GM18507 (cell line): ENCODE data around the gene ZNF532.
"Not testable (repeated sequence)": the region's sequence is repeated elsewhere in the genome, so short reads cannot be mapped to it uniquely, and the experiment has no call there.

Source experiments
- DNase-seq: peaks from one replicate; pipeline ENCODE4 v3.0.0; 2011; ENCODE audit warnings: low read depth; ENCODE audit not compliant: insufficient read length; ENCODE audit errors: extremely low spot score
- FAIRE-seq: peaks from 2 replicates; lab custom pipeline; 2011; peaks lifted over from hg19 to GRCh38; lab: Jason Lieb, UNC

The ZNF532 gene

DNA sequence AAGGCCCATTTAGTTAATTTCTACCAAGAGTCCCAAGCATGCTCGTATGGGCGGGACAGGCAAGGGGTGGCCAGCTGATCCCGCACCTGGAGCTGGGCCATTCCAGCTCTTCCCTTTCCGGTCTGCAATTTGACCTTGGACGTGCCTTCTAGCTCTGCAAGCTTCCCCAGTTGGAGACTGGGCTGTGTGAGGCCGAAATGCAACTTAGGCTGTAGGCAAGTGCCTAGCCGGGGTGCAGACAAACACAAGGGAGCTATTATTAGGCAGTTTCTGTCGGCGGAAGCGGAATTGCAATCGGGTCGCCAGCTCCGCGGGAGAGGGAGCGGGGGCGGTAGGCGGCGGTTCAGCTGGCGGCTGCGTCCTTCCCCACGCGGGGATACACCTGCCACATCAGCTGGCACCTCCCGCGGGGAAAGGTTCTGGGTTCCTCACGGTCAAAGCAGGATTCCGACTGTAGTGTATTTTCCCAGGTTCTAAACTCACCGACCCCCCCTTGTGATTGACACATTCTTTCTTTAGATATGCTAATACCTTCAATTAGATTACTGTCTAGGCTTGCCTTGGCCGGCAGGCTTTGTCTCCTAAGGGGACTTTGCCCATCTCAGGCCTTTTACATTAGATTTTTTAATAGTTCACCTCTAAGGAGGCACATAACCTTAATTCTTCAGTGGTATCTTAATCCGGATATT lies 17.1 kb upstream of the ZNF532 start:
- no peak for DNase-seq
- FAIRE-seq: no peak

GRCh38 chr18:58848685-58849084 lies 16.0 kb upstream of the ZNF532 start:
- no peak for FAIRE-seq
- DNase-seq: no peak

DNA sequence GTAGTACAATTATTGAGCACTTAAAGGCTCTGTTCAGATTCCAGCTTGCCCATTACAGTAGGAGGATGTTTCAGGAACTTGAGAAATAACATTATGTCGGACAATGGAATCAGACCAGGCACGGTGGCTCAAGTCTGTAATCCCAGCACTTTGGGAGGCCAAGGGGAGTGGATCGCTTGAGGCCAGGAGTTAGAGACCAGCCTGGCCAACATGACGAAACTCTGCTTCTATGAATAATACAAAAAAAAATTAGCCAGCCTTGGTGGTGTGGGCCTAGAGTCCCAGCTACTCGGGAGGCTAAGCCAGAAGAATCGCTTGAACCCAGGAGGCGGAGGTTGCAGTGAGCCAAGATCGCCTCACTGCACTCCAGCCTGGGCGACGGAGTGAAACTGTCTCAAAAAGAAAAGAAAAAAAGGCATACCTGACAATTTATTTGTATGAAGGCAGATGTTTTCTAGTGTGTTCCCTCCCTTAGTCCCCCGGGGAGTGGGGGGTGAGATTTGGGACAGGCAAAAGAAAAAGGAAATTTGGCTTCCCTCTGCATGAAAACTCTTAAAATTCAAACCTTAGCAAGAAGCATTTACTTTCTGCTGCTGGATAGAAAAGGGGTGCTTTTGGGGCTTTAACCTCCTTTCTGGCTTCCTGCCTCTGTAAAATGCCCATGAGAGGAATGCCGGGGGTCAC lies 13.7 kb upstream of the ZNF532 start:
- FAIRE-seq (no peak), DNase-seq (no peak)

DNA sequence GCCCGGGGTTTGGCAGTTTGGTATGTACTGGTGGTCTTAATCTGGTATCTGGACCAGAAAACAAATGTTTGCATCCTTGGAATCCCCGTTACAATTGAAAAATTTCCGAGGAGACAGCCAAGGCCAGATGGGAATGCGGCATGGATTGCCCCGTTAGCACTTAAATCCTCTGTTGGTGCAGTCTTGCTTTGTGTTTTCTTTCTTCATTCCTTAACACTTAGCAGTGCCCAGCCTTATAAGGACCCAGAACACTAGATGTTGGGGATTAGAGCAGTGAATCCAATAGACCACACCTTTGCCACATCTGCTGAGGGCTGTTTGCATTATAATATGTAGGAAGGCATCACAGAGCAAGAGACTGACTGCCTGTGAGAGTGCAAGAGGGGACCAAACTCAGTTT lies 12.8 kb upstream of the ZNF532 start:
- FAIRE-seq (no peak), DNase-seq (no peak)

GRCh38 chr18:58852629-58853028 lies 12.0 kb upstream of the ZNF532 start:
- no peak for FAIRE-seq
- DNase-seq: no peak

DNA sequence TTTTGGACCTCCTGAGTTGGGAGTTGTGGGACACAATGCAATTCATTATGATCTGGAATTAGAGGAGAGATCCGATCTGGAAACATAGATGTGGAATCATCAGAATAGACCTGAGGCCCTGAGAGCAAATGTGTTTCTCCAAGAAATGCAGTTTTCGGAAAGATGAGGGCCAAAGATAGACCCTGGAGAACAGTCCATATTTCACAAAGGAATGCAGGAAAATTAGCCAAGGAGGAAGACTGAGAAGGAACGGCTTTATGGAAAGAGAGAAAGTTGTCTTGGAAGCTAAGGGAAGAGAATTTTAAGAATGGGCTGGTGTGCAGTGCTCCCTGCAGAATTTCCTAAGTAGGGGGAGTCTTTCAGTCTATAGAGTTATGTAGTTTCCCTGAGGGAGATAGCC lies 11.1 kb upstream of the ZNF532 start:
- DNase-seq (no peak), FAIRE-seq (no peak)

- DNase-seq, FAIRE-seq: not testable (repeated sequence)
Observed at GRCh38 chr18:58855521-58855920, 9.2 kb upstream of the ZNF532 start.

GRCh38 chr18:58856881-58857280 lies 7.8 kb upstream of the ZNF532 start:
- no peak for FAIRE-seq
- DNase-seq: no peak

DNA sequence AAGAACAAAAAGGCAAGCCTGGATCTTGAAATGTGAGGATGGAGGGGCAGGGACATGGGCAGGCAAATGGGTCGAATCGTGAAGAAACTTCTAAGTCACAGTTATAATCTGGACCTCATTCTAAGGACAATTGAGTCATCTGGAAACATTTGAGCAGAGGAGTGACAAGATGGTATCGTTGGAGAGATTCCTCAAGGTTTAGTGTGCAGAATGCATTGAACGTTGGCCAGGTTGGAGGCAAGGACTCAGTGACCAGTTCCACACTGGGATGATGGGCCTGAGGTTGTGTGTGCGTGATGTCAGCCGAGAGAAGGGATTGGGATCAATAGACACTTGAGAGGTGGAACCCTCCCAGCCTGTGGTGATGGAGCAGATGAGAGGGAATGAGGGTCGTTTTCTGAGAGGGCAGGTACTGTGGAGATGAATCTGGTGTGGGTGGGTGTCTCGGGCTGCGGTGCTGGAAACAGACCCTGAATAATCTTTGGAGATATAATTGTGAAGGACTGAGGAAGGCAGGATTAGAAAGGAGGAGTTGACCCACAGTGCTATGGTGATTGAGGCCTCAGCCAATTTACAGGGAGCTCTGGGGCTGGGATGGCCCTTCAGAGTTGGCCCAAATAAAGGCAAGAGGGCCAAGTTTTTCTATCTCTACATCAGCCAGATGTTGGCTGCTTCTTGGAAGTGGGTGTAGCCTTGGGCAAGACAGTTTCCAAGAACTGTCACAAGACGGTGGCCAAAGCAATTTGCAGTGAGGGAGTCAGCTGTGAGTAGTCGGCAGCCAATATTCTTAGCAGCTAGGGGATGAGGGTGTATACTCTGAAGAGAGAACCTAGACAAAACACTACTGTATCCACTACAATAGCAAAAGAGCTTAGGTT lies 5.8 kb upstream of the ZNF532 start:
- FAIRE-seq (no peak), DNase-seq (no peak)

GRCh38 chr18:58859907-58860306 lies 4.8 kb upstream of the ZNF532 start:
- no peak for FAIRE-seq
- DNase-seq: no peak

- FAIRE-seq (no peak), DNase-seq (no peak)
Observed at GRCh38 chr18:58860747-58861231, 3.9 kb upstream of the ZNF532 start.

DNA sequence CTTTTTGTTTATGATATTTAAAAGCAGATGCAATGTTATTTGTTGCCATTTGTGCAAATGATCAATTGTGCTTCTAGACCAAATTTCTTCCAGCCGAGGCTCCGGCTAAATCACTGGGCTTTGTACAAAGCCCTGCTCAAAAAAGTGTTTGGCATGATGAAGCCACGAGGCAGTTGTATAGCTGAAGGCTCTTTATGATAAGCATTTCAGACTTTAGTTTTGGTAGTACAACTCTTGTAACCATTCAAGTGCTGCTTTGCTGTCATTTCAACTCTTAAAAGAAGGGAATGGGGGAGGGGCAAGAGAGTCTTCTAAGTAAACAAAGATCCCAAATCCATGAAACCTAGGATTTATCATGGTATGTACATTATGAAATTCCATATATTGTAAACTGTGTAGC lies 3.3 kb upstream of the ZNF532 start:
- no peak for FAIRE-seq

DNA sequence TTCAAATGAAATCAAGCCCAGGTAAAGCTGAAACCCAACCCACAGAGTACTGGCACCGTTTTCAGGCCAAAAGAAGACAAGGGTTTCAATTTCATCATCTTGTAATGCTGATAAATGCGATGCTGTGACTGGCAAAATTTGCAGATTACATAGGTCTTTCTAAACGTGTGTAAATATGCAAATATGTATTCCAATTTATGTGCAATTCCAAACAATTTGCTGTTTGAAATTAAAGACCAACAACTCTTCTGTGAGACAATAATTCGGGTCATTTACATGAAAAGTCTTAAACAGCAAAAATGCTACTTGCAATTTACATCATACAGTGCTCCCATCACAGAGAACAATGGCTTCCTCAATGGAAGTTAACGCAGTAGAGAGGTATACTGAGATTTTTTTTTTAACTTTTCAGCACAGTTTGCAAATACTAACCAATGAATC lies 2.8 kb upstream of the ZNF532 start:
- FAIRE-seq (no peak), DNase-seq (no peak)

More for the DNA sequence above, 3.3 kb upstream of the ZNF532 start:
- DNase-seq: no peak

- no peak for DNase-seq
- no peak for FAIRE-seq
Observed at GRCh38 chr18:58862356-58862755, 2.3 kb upstream of the ZNF532 start.

DNA sequence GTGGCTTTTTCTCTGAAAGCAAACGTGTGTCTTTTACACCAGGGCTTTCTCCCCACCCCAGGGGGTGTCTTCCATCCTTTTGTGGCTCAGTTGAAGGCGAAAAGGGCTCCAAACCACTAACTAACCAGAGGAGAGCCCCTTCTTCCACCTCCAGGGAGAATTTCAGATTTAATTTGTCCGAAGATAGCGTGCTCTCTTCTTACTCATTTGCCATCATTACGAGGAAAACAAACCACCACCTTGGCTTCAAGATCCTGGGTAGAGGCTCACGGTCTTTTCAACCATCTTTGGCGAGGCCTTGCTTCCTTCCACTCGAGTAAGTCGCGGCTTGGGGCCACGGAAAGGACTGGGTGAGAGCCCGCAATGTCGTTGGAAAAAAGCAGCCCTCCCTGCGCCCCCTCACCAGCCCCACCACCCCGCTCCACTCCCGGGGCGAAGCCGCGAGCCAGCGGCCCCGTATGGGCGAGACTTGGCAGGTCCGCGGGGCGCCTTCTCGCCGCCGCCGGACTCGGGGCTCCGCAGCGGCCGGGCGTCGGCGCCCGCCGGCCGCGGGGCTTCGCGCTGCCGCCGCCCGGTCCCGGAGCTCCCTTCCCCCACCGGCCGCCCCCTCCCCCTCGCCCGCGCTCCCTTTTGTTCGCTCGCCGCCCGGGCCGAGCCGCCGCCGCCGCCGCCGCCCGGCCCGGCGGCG lies 1.7 kb upstream of the ZNF532 start:
- DNase-seq: no peak
- FAIRE-seq: no peak

- DNase-seq (no peak), FAIRE-seq (no peak)
Observed at GRCh38 chr18:58863539-58864145, 1.0 kb upstream of the ZNF532 start.

DNA sequence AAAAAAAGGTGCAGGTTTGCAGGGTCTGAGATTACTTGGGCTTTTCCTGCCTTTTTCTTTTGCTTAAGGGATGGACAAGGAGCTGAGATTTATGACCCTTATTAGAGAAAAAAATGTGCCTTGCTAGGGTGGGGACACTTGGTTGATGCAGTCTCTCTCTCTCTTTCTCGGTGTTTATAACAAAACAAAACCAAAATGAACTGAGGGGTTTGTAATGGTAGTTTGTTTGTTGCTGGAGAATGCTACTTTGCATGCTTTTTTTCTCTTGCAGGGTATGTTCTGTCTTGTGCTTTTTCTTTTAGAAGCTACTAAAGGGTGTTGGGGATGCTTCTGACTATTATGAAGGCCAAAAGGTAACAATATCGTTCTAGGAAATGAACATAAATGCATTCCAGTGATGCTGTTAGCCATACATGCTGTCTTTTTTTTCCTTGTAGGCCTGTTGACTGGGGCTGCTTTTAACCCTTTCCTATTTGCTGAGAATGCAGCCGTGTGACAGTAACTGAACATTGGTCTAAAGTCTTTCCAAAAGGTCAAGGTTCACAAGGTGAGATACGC lies 435 bp downstream of the ZNF532 start:
- FAIRE-seq: no peak

GRCh38 chr18:58865701-58866065 lies 1.0 kb downstream of the ZNF532 start:
- FAIRE-seq (no peak), DNase-seq (no peak)

More for the DNA sequence above, 435 bp downstream of the ZNF532 start:
- DNase-seq: no peak
